ENCODE measurements around the gene IDUA.

- TF ChIP-seq CTCF (IDR thresholded peaks at IDR 0.05; ENCODE audit: insufficient read depth, low read length, poor library complexity, severe bottlenecking) (no peak), EZH2phosphoT487 (conservative IDR thresholded peaks at IDR 0.05; ENCODE audit: low read length) (no peak)
Observed at GRCh38 chr4:1011666-1012033, 24.8 kb downstream of the IDUA start.

Data from SU-DHL-6 (cell line).